Adipocyte (in vitro differentiated cells): Measurements from ENCODE around the gene FGFBP1.
A peak's percentile ranks its signal among the peaks of the same experiment; 100 is the strongest.

Experiments used
- DNase-seq: peaks from one replicate; pipeline ENCODE4 v3.0.0-alpha.2; 2015; ENCODE audit warnings: low read depth
- H3K27me3 ChIP-seq: replicated peaks from 2 replicates; pipeline ENCODE4 v1.7.0; 2013; ENCODE audit warnings: mild to moderate bottlenecking, low read length, moderate library complexity; ENCODE audit not compliant: control insufficient read depth, insufficient read depth
- H3K36me3 ChIP-seq: 2 replicates; pipeline ENCODE4 v1.7.0; 2013; ENCODE audit warnings: low read length, mild to moderate bottlenecking, moderate library complexity; ENCODE audit not compliant: control insufficient read depth, insufficient read depth, severe bottlenecking
- H3K4me1 ChIP-seq: 2 replicates; pipeline ENCODE4 v1.7.0; 2013; ENCODE audit warnings: mild to moderate bottlenecking, low read length, moderate library complexity; ENCODE audit not compliant: control insufficient read depth, insufficient read depth
- H3K4me3 ChIP-seq: 2 replicates; pipeline ENCODE4 v1.7.0; 2013; ENCODE audit warnings: mild to moderate bottlenecking, low read length, moderate library complexity
- H3K9ac ChIP-seq: 2 replicates; pipeline ENCODE4 v1.7.0; 2013; ENCODE audit warnings: mild to moderate bottlenecking, low read length, moderate library complexity
- H3K9me3 ChIP-seq: 2 replicates; pipeline ENCODE4 v1.7.0; 2013; ENCODE audit warnings: mild to moderate bottlenecking, low read length, moderate library complexity; ENCODE audit not compliant: control insufficient read depth

Gene FGFBP1

GRCh38 chr4:15963576-15963975, 25.0 kb upstream of the FGFBP1 start:
- peaks cover 7% of the 10 kb centered on the region for H3K4me1 ChIP-seq
- DNase-seq, result no peak
- H3K27me3 ChIP-seq, result peaks cover 3% of the 10 kb centered on the region
- H3K9ac ChIP-seq, result no peak overlapping the region
- peaks cover 10% of the 10 kb centered on the region for H3K9me3 ChIP-seq
- H3K4me3 ChIP-seq, result no peak overlapping the region
- H3K36me3 ChIP-seq, result no peaks in the 10 kb centered on the region

DNA sequence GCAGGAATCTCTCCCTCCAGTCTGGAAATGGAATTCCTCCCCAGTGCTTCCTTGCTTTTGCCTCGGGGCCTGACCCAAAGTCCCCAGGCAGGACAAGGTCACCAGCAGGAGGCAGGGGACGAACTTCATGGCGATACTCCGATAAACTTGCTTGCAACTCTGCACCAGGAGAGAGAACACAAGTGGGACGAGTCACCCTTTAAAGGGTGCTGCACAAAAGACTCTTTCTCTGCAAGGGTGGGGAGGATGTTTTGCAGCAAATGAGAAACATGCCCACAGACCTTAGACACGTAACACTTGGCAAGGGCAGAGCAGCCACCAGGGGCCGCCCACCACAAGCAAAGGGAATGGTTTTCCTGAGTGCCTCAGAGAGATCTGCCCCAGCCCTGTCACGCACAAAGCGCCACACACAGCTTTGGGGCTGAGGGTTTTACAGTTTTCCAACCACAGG, 24.5 kb upstream of the FGFBP1 start, which contains the start of gene FGFBP2:
TSS of gene FGFBP2 (minus strand) at position 175 of the 451 bp plus-strand sequence. CDS start at position 129, 46 bp downstream.
- H3K4me3 ChIP-seq, result no peak within 1 kb of the TSS
- no peaks in the 10 kb centered on the region for H3K27me3 ChIP-seq
- DNase-seq, result peak; percentile 66
- peaks cover 10% of the 10 kb centered on the region for H3K9me3 ChIP-seq
- H3K36me3 ChIP-seq, result no peaks in the 10 kb centered on the region
- peaks cover 7% of the 10 kb centered on the region for H3K4me1 ChIP-seq
- no peak within 1 kb of the TSS for H3K9ac ChIP-seq

DNA sequence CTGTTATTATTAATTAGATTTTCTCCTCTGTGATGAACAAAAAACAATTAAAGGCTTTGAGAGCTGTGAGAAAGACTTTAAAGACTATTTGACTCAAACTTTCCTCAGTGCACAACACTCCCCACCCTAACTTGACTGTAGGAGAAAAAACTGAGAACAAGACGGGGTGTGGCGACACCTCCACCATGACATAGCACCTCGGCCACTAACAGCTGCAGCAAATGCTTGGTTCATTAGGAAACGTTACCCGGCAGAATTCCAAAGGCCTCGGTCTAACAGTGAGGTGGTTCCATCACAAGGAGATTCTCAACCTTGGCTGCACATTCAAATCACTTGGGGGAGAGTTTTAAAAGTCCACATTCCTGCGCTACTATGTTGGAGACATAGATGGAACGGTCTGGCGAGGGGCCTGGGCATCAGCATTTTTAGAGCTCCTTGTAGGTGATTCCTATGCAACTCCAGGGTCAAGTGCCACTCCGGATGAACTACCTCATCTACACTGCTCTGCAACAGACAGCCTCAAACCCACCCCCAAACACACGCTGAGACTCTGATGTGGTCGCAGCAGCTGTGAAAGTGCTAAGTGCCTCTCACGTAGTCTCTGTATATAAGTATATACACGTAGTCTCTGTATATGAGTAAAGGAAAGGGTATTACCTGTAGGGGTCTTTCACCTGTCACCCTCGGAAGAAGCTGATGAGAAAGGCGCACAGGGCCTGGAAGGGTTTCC, 23.4 kb upstream of the FGFBP1 start:
- H3K9me3 ChIP-seq, result peaks cover 10% of the 10 kb centered on the region
- no peaks in the 10 kb centered on the region for H3K27me3 ChIP-seq
- DNase-seq, result no peak
- H3K4me3 ChIP-seq, result no peak overlapping the region
- no peaks in the 10 kb centered on the region for H3K36me3 ChIP-seq
- H3K4me1 ChIP-seq, result peaks cover 7% of the 10 kb centered on the region
- H3K9ac ChIP-seq, result no peak overlapping the region

DNA sequence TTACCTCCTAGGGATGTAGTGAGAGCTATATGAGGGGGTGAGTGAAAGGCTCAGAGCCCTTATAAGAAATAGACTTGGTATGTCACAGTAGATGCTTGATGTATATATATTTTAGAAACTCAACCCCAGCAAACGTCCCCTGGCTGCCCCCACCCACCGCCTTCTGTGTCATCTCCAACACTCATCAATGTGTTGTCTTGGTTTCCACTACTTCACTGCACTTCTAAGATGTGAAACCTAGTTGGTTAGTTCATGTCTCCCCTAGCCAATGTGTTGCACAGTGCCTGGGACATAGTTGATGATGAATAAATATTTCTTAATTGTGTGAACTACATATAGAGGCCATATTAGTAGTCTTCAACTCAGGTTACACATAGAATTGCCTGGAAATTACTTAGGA, 20.0 kb upstream of the FGFBP1 start:
- H3K9ac ChIP-seq, result no peak overlapping the region
- H3K4me3 ChIP-seq, result no peak overlapping the region
- H3K36me3 ChIP-seq, result no peaks in the 10 kb centered on the region
- H3K4me1 ChIP-seq, result peaks cover 12% of the 10 kb centered on the region
- no peak for DNase-seq
- no peaks in the 10 kb centered on the region for H3K9me3 ChIP-seq
- no peaks in the 10 kb centered on the region for H3K27me3 ChIP-seq

DNA sequence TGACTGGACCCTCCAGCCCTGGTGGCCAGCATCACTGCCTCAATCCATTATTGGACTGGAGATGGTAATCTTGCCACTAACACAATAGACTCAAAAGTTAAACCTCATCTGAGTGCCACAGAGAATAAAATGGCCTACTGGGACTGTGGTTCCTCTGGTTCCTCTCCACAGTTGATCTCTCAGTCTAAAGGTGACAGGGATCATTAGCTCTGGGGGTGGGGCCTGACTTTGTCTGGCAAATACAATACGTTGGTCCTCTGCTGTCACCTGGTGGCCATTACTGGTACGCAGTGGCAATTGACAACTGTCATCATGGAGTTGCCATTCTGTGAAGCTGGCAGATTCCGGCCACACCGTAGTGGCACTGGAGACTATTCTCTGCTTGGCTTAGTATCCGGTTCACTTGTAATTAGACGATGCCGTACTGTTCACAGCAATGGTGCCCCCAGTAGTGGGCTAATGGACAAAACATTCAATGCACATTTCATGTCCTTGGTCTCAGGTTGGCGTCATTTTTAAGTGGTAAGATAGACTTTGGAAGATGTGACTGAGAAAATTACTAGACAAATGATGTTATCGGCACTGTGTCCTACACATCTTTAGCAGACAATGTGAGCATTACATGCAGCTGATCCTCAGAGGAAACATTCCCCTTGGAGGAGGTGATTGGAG, 17.8 kb upstream of the FGFBP1 start:
- H3K4me1 ChIP-seq, result peaks cover 5% of the 10 kb centered on the region
- H3K27me3 ChIP-seq, result no peaks in the 10 kb centered on the region
- peak; percentile 80 for DNase-seq
- H3K9me3 ChIP-seq, result no peaks in the 10 kb centered on the region
- no peaks in the 10 kb centered on the region for H3K36me3 ChIP-seq
- no peak overlapping the region for H3K9ac ChIP-seq
- H3K4me3 ChIP-seq, result no peak overlapping the region

DNA sequence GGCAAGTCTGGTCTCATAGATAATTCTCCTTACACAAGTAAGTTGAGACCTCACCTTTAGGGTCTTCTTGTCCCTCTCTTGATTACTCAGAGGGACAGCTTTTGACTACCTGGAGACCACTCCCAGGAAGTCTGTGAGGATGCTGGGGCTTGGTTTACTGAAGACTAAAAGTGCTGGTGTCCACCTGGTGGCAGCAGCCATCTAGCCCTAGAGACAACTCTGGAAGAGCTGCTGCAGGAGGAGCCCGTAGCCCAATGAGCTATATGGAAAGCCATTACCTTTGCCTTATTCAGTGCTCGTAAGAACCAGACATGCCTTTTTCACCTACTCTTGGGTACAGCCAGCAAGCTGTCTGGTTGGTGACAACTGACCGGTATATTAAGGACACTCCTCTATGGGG, 17.1 kb upstream of the FGFBP1 start:
- Histone ChIP-seq H3K9me3 (no peaks in the 10 kb centered on the region), H3K36me3 (no peaks in the 10 kb centered on the region), H3K27me3 (no peaks in the 10 kb centered on the region), H3K9ac (no peak overlapping the region), H3K4me1 (peaks cover 5% of the 10 kb centered on the region), H3K4me3 (no peak overlapping the region)
- DNase-seq, result no peak

- Histone ChIP-seq H3K4me3 (no peak overlapping the region), H3K36me3 (no peaks in the 10 kb centered on the region), H3K27me3 (no peaks in the 10 kb centered on the region), H3K9ac (no peak overlapping the region), H3K4me1 (peaks cover 5% of the 10 kb centered on the region), H3K9me3 (no peaks in the 10 kb centered on the region)
- DNase-seq, result no peak
Observed at GRCh38 chr4:15953625-15954024, 15.1 kb upstream of the FGFBP1 start.

- Histone ChIP-seq H3K4me1 (peaks cover 5% of the 10 kb centered on the region), H3K4me3 (no peak overlapping the region), H3K36me3 (no peaks in the 10 kb centered on the region), H3K9me3 (no peaks in the 10 kb centered on the region), H3K27me3 (no peaks in the 10 kb centered on the region), H3K9ac (no peak overlapping the region)
- no peak for DNase-seq
Observed at GRCh38 chr4:15951781-15952180, 13.2 kb upstream of the FGFBP1 start.

GRCh38 chr4:15948826-15949225, 10.3 kb upstream of the FGFBP1 start:
- Histone ChIP-seq H3K9me3 (no peaks in the 10 kb centered on the region), H3K27me3 (no peaks in the 10 kb centered on the region), H3K9ac (no peak overlapping the region), H3K4me1 (peaks cover 16% of the 10 kb centered on the region), H3K4me3 (no peak overlapping the region), H3K36me3 (no peaks in the 10 kb centered on the region)
- no peak for DNase-seq

DNA sequence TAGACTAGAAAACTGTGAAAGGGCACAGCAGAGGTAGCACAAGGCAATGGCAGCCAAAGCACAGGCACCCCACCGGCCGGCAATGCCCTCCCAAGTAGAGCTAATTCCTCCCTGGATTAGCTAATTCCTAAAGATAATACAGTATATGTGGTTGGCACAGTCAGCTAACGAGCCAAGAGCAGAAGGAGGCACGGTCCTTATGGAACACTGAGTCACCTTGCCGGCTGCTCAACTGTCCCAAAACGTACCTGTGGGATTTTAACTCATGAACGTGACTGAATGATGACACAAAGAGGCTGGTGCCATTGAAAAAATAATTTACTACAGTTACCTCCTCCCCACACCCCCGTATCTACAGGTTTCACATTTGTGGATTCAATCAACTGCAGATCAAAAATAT, 9.1 kb upstream of the FGFBP1 start:
- no peaks in the 10 kb centered on the region for H3K36me3 ChIP-seq
- no peak for DNase-seq
- no peak overlapping the region for H3K4me3 ChIP-seq
- H3K9ac ChIP-seq, result no peak overlapping the region
- no peaks in the 10 kb centered on the region for H3K9me3 ChIP-seq
- H3K4me1 ChIP-seq, result peaks cover 16% of the 10 kb centered on the region
- H3K27me3 ChIP-seq, result no peaks in the 10 kb centered on the region

DNA sequence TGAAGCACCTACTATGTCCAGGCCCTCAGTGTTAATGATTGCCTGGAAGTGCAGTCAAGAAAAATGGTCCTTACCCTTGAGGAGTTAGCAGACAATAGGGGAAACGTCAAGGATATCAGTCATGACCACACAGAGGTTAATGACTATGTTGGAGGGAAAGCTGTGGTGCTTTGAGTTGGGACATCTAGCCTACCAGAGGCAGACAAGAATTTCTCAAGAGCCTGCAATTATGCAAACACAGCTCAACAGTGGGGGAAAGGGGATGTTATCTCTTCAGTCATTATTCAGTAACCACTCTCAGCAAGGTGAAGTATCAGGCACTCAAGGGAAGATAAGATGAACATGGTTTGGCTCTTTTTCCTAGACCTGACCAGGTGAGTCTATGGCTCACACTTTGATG, 7.0 kb upstream of the FGFBP1 start:
- no peak for DNase-seq
- H3K4me1 ChIP-seq, result peaks cover 16% of the 10 kb centered on the region
- no peaks in the 10 kb centered on the region for H3K27me3 ChIP-seq
- no peaks in the 10 kb centered on the region for H3K36me3 ChIP-seq
- no peaks in the 10 kb centered on the region for H3K9me3 ChIP-seq
- no peak overlapping the region for H3K9ac ChIP-seq
- peak overlapping the region; percentile 21 for H3K4me3 ChIP-seq
